ENCODE measurements around the gene BTC. TPM values are rescaled to one million over a fixed set of nuclear protein-coding genes. Genes with fewer than 3 reads are reported as not detected.
A peak's percentile ranks its signal among the peaks of the same experiment; 100 is the strongest.
"Not testable (repeated sequence)": the region's sequence is repeated elsewhere in the genome, so short reads cannot be mapped to it uniquely, and the experiment has no call there.

The BTC gene, protein sequence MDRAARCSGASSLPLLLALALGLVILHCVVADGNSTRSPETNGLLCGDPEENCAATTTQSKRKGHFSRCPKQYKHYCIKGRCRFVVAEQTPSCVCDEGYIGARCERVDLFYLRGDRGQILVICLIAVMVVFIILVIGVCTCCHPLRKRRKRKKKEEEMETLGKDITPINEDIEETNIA
- not detected for total RNA-seq

DNA sequence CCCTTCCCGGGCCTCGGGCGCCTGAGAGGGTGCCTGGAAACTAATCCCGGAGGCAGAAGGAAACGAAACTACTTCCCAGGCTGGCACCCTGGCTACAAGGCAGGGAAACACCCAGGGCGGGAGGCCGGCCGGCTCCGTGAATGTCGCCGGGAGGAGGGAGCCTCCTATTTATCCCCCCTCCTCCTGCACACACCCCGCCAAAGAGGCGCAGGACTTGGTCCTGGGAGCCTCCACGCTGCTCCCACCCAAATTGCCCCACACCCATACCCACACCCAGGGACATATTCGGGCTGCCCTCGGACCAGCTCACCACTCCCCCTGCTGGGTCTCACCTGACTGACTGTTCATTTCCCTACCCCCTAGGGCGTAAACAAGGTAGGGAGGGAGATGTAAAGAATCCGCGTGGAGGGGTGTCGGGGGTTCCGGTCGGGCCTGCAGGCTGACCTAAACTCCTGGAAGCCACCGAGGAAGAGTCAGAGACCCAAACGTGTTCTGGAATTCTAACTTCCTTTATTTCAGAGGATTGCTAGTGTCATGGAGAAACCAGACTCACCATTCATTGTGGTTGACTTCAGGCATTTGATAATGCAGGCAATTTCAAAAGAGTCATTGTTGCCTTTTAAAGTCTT, at the start of gene BTC:
Gene BTC, minus strand, starts transcription at position 142 of the 629 bp plus-strand sequence. CDS start 198 bp downstream, outside the sequence.
- no peaks in the 10 kb centered on the region for H3K4me1 Mint-ChIP-seq (ENCODE audit: low read depth)
- H3K4me3 Mint-ChIP-seq, result no peak within 1 kb of the TSS
- ATAC-seq (peak in 1 of 2 donors; percentile 27), DNase-seq (no peak)
- H3K36me3 Mint-ChIP-seq (ENCODE audit: insufficient read depth), result no peaks in the 10 kb centered on the region
- H3K27me3 Mint-ChIP-seq (ENCODE audit: low read depth), result peaks cover 37% of the 10 kb centered on the region
- H3K9me3 Mint-ChIP-seq, result no peaks in the 10 kb centered on the region

DNA sequence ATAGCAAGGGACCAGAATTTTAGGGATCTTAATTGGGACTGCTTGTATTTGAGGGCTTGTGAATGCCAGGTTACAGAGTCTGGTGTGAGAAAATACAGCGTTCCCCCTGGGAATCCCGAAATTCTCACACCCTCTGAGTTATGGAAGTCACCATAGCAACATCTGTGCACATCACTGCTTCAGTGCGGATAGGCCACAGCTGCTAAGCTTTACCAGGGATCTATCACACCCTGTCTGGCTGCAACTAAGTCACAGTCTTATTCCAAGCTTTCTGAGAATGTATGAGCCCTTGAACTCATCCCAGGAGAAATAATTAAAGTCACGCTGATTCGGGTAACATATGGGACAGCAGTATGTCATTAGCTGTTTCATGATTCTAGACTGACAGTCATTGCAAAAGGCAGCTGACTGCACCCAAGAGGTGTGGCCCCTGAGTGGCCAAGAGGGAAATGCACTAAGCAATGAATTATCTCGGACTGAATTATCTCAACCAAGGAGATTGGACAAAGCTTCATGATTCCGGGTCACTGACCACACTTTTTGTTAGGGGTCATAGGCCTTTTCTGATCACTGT, 46.7 kb upstream of the BTC start:
- H3K36me3 Mint-ChIP-seq (ENCODE audit: insufficient read depth), result no peaks in the 10 kb centered on the region
- ATAC-seq, result no peak

DNA sequence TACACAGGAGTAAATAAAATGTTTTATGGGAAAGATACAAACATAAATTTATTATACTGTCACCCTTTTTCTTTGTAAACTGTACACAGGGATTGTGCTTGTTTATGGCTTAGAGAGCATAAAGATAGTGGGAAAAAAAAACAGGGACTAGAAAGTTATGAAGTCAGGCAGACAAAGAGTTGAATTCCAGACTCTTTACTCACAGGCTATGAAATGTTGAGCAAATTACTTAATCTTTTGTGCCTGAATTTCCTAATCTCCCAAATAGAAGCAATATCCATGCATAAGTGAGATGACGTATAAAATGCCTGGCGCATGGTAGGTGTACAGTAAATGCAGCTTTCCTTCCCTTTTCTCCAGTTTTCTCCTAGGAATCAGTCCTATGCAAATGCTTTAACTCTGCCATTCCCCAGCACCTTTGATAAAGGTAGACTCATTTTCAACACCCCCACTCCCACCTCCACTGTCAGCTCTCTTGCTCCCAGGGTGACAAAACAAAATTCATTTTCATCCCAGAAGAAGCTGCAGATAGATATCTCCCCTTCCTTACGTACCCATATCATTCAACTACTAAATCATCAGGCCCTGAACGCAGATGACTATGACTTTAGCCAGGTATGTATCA, 44.5 kb upstream of the BTC start:
- Mint-ChIP-seq H3K27me3 (ENCODE audit: low read depth) (peaks cover 4% of the 10 kb centered on the region), H3K9me3 (no peaks in the 10 kb centered on the region), H3K36me3 (ENCODE audit: insufficient read depth) (no peaks in the 10 kb centered on the region), H3K4me3 (no peak overlapping the region), H3K4me1 (ENCODE audit: low read depth) (no peaks in the 10 kb centered on the region)
- no peak for ATAC-seq
- DNase-seq, result no peak

More for the DNA sequence above, 46.7 kb upstream of the BTC start:
- DNase-seq, result no peak
- Mint-ChIP-seq H3K4me1 (ENCODE audit: low read depth) (no peaks in the 10 kb centered on the region), H3K4me3 (no peak overlapping the region), H3K27me3 (ENCODE audit: low read depth) (peaks cover 4% of the 10 kb centered on the region), H3K9me3 (no peaks in the 10 kb centered on the region)

DNA sequence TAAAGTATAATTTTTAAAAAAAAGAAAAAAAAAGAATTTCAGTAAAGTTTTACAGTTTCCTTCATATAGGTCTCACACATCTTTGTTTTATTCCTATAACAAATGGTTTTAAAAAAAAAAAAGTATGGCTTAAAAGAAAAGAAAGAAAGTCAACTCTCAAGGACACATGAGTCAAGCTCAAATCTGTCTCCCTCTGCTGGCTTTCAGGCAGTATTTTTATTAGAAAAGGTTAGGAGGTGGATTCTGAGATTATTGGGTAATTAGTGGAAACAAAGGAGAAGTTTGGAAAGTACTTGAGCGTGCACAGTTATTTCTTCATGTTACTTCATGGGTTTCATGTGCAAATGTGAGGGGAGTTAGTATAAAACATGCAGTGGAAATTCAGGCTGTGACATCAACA, 36.6 kb upstream of the BTC start:
- no peaks in the 10 kb centered on the region for H3K27me3 Mint-ChIP-seq (ENCODE audit: low read depth)
- ATAC-seq, result no peak
- no peaks in the 10 kb centered on the region for H3K36me3 Mint-ChIP-seq (ENCODE audit: insufficient read depth)
- no peak overlapping the region for H3K4me3 Mint-ChIP-seq
- H3K9me3 Mint-ChIP-seq, result peaks cover 22% of the 10 kb centered on the region
- H3K4me1 Mint-ChIP-seq (ENCODE audit: low read depth), result no peaks in the 10 kb centered on the region
- DNase-seq, result no peak

DNA sequence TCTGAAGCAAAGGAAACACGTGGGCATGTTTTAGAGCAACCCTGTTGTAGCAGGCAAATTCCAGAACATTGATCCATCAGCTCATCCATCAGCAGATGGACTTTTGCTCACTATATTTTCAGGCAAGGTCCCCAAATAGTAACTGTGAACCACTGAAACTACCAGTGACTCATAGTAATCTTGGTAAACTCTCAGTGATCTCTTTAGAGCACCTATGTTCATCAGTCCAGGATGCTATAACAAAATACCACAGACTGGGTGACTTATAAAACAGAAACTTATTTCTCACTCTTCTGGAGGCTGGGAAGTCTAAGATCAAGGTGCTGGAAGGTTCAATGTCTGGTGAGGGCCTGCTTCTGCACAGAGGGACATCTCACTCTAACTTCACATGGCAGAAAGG, 28.9 kb upstream of the BTC start:
- no peak for ATAC-seq
- no peak overlapping the region for H3K4me3 Mint-ChIP-seq
- no peaks in the 10 kb centered on the region for H3K4me1 Mint-ChIP-seq (ENCODE audit: low read depth)
- no peaks in the 10 kb centered on the region for H3K27me3 Mint-ChIP-seq (ENCODE audit: low read depth)
- no peaks in the 10 kb centered on the region for H3K36me3 Mint-ChIP-seq (ENCODE audit: insufficient read depth)
- DNase-seq, result no peak
- H3K9me3 Mint-ChIP-seq, result peaks cover 8% of the 10 kb centered on the region

DNA sequence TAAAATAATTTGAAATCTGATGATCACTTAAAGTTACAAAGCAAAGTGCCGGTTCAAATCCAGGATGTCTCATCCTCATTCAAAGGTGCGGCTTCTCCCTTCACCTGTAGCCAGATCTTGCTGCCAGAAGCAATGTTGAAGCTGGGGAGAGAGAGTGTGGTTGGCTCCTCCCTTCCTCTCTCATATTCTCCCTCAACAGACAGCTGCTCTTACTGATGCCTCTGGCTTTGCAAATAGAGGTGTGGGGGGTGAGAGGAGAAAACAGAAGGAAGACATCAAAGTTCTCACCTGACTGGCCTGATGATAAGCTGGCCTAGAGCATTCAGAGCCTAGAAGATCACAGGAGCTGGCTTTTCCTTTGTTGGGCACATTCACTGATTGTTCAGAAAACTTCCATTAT, 28.3 kb upstream of the BTC start:
- DNase-seq (no peak), ATAC-seq (no peak)
- Mint-ChIP-seq H3K4me3 (no peak overlapping the region), H3K9me3 (peaks cover 3% of the 10 kb centered on the region), H3K27me3 (ENCODE audit: low read depth) (no peaks in the 10 kb centered on the region), H3K36me3 (ENCODE audit: insufficient read depth) (no peaks in the 10 kb centered on the region), H3K4me1 (ENCODE audit: low read depth) (no peaks in the 10 kb centered on the region)

DNA sequence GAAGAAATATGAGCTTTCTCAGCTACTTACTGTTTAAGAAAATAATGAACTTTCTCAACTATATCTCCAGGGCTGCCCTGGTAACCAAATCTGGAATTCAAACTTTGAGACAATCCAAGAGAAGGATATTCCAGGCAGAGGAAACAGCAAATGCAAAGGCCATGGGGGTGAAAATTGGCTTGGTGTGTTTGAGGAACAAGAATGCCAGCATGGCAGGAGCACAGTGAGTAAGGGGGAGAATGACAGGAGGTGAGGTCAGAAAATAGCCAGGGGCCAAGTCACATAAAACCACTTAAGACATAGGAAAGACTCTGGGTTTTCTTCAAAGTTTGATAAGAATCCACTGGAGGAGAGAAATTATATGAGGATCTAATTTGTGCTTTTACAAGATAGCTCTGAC, 27.2 kb upstream of the BTC start:
- Mint-ChIP-seq H3K4me3 (no peak overlapping the region), H3K27me3 (ENCODE audit: low read depth) (no peaks in the 10 kb centered on the region), H3K9me3 (peaks cover 2% of the 10 kb centered on the region), H3K4me1 (ENCODE audit: low read depth) (no peaks in the 10 kb centered on the region), H3K36me3 (ENCODE audit: insufficient read depth) (no peaks in the 10 kb centered on the region)
- DNase-seq (no peak), ATAC-seq (no peak)

DNA sequence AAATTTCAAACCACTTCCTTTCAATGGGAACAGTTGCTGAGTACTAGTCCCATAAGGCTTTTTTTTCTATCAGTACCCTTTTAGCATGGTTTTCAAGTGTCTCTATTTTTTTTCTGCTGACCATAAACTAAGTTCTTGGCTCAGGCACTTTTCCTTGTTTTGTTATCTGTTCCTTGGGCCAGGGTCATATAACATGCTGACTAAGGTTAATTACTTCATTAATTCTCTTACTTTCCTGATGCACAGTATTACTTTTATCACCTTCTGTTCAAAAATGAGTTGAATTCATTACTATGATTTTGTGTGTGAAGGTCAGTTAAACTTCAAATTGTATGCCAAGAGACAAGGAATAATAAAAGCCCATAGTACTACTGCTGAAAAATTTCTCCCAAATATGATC, 19.7 kb upstream of the BTC start:
- ATAC-seq (no peak), DNase-seq (no peak)
- Mint-ChIP-seq H3K4me3 (no peak overlapping the region), H3K9me3 (peaks cover 5% of the 10 kb centered on the region), H3K4me1 (ENCODE audit: low read depth) (no peaks in the 10 kb centered on the region), H3K36me3 (ENCODE audit: insufficient read depth) (no peaks in the 10 kb centered on the region), H3K27me3 (ENCODE audit: low read depth) (peaks cover 3% of the 10 kb centered on the region)

DNA sequence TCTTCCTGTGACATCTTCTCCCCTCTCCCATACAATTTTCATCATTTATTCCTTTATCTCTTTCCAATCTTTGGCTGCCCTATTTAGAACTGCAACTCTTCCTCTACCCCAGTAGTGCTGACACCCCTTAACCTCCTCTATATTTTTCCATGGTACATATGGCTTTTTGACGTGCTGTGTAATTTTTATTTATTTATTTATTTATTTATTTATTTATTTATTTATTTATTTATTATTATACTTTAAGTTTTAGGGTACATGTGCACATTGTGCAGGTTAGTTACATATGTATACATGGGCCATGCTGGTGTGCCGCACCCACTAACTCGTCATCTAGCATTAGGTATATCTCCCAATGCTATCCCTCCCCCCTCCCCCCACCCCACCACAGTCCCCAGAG, 17.7 kb upstream of the BTC start:
- not testable (repeated sequence) for DNase-seq; H3K4me3 Mint-ChIP-seq; H3K36me3 Mint-ChIP-seq (ENCODE audit: insufficient read depth); H3K27me3 Mint-ChIP-seq (ENCODE audit: low read depth); ATAC-seq; H3K9me3 Mint-ChIP-seq; H3K4me1 Mint-ChIP-seq (ENCODE audit: low read depth)

DNA sequence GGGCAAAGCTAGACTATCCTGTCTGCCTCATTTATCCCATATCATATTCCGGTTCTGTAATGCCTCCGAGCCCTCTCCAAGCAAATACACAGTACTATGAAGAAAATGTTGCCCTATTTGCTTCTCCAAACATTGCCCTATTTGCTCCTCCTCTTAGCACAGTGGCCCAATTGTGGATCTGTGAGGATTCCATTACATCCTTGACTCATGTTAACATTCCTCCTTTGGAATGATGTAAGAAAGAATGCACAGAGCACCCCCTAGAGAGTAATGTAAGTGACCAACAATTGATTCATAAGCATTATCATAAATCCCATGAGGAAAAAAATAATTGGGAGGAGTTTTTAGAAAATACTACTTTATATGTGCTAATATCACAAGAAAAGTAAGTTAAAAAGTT, 11.3 kb upstream of the BTC start:
- Mint-ChIP-seq H3K9me3 (no peaks in the 10 kb centered on the region), H3K27me3 (ENCODE audit: low read depth) (no peaks in the 10 kb centered on the region), H3K4me3 (no peak overlapping the region), H3K36me3 (ENCODE audit: insufficient read depth) (no peaks in the 10 kb centered on the region), H3K4me1 (ENCODE audit: low read depth) (no peaks in the 10 kb centered on the region)
- no peak for ATAC-seq
- DNase-seq, result no peak

DNA sequence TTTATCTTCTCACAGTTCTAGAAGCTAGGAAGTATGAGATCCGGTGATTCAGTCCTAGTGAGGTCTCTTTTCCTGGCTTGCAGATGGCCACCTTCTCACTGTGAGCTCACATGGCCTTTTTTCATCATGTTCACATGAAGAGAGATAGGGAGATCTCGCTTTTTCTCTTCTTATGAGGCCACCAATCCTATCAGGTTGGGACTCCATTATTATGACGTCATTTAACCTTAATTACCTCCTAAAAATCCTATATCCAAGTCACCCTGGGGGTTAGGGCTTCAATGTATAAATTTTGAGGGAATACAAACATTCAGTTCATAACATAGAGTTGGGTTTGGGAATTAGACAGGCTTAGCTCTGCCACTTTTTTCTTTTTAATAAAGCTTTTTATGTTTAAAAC, 6.0 kb upstream of the BTC start:
- Mint-ChIP-seq H3K36me3 (ENCODE audit: insufficient read depth) (no peaks in the 10 kb centered on the region), H3K4me3 (no peak overlapping the region), H3K9me3 (no peaks in the 10 kb centered on the region), H3K4me1 (ENCODE audit: low read depth) (no peaks in the 10 kb centered on the region), H3K27me3 (ENCODE audit: low read depth) (peaks cover 10% of the 10 kb centered on the region)
- ATAC-seq (no peak), DNase-seq (no peak)

DNA sequence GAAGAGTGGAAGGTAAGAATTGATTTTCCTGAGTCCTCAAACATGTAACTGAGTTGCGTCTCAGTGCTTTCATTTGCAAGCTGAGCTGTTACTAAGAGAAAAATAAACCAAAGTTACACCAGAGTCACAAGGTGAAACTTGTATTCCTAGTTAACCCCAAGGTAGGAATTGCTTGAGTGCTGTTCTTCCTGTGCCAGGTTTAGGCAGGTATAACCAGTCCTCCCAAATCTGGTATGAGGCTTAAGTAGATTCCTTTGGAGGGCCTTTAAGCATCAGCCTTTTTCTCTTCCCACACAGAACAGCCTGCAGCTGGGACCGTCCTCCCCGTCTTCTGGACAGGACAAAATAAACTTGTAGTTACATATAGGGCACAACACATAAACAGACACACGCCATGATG, 2.3 kb upstream of the BTC start:
- H3K4me1 Mint-ChIP-seq (ENCODE audit: low read depth), result no peaks in the 10 kb centered on the region
- H3K36me3 Mint-ChIP-seq (ENCODE audit: insufficient read depth), result no peaks in the 10 kb centered on the region
- no peak for DNase-seq
- H3K4me3 Mint-ChIP-seq, result no peak overlapping the region
- ATAC-seq, result no peak
- peaks cover 37% of the 10 kb centered on the region for H3K27me3 Mint-ChIP-seq (ENCODE audit: low read depth)
- H3K9me3 Mint-ChIP-seq, result no peaks in the 10 kb centered on the region

DNA sequence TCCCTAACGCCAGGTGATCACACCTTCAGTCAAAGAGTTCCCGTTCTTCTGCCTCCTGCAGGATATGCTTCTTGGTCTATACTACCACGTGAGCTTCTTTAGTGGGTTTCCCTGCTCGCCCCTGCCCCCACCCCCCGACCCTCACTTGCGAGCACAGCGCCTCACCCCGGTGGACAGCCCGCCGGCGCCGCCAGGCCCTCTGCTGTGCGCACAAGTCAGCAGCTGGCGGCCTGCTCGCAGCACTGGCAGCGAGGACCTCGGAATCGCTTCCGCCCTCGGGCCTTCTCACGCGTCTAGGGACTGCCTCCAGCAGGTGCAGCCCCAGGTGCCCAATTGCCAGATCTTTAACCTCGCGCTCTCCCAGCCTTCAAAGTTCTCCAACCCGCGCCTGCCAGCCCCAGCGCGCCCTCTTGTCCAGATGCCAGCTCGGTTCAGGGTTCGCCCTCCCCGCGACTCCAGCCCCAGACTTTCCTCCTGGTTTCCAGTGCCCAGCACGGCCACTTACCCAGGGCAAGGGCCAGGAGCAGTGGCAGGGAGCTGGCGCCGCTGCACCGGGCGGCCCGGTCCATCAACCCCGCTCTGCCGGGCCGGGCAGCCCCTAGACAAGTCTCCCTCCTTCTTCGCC, 454 bp downstream of the BTC start:
- ATAC-seq, result peak in 1 of 2 donors; percentile 51
- no peak for DNase-seq
- Mint-ChIP-seq H3K36me3 (ENCODE audit: insufficient read depth) (no peaks in the 10 kb centered on the region), H3K27me3 (ENCODE audit: low read depth) (peaks cover 39% of the 10 kb centered on the region), H3K4me3 (no peak overlapping the region), H3K4me1 (ENCODE audit: low read depth) (no peaks in the 10 kb centered on the region), H3K9me3 (no peaks in the 10 kb centered on the region)

DNA sequence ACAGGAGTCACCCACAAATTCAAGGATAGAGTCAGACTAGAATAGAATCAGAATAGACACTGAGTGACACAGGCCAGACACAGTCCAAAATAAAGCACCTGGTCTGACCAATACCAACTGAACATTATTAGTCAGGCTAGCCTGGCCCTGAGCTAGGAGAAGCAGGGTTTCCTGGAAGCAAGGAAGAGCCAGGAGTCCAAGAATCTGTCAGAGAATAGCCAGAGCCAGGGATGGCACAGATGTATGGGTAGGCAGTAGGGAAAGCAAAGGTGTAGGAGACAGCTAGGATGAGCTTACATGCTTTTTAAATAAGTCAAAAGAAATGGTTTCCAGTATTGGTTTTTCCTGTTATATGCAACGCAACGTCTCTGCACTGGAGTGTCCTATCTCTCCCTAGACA, 3.7 kb downstream of the BTC start:
- H3K36me3 Mint-ChIP-seq (ENCODE audit: insufficient read depth), result no peaks in the 10 kb centered on the region
- H3K4me3 Mint-ChIP-seq, result no peak overlapping the region
- no peaks in the 10 kb centered on the region for H3K9me3 Mint-ChIP-seq
- DNase-seq (no peak), ATAC-seq (no peak)
- H3K4me1 Mint-ChIP-seq (ENCODE audit: low read depth), result no peaks in the 10 kb centered on the region
- peaks cover 32% of the 10 kb centered on the region for H3K27me3 Mint-ChIP-seq (ENCODE audit: low read depth)

Data from activated T-cell treated with anti-CD3 and anti-CD28 coated beads, Interleukin-2, amount 50 U/mL, for 4 hours (primary cell).